Liver (tissue), 9 donors: ENCODE results near the gene DAAM1. TPM values are rescaled to one million over a fixed set of nuclear protein-coding genes. Genes with fewer than 3 reads are reported as not detected.
A peak's percentile ranks its signal among the peaks of the same experiment; 100 is the strongest.

ENCODE experiments used
- DNase-seq: peaks from one replicate; pipeline ENCODE4 v3.0.0-alpha.2; 2017; ENCODE audit warnings: low spot score
- H3K27ac ChIP-seq, 2 donors: one replicate each; pipeline ENCODE4 v1.7.0; 2013; ENCODE audit warnings: inconsistent platforms in 2 of 2, low read length in 2 of 2, control low read depth in 1 of 2, low read depth in 1 of 2, mild to moderate bottlenecking in 1 of 2
- H3K27me3 ChIP-seq, 4 donors: one replicate each; pipeline versions ENCODE4 v1.6.1 to v1.7.0; 2013; ENCODE audit warnings: low read length in 3 of 4, inconsistent platforms in 1 of 4, mild to moderate bottlenecking in 1 of 4, moderate library complexity in 1 of 4; ENCODE audit not compliant: control insufficient read depth in 4 of 4, insufficient read depth in 4 of 4
- H3K36me3 ChIP-seq, 4 donors: one replicate each; pipeline versions ENCODE4 v1.6.1 to v1.7.0; 2013; ENCODE audit warnings: low read length in 3 of 4, mild to moderate bottlenecking in 3 of 4, low read depth in 1 of 4, moderate library complexity in 1 of 4; ENCODE audit not compliant: control insufficient read depth in 4 of 4, insufficient read depth in 3 of 4
- H3K4me1 ChIP-seq, 4 donors: one replicate each; pipeline versions ENCODE4 v1.6.1 to v1.7.0; 2013; ENCODE audit warnings: low read length in 3 of 4, mild to moderate bottlenecking in 3 of 4, moderate library complexity in 1 of 4; ENCODE audit not compliant: control insufficient read depth in 4 of 4, insufficient read depth in 4 of 4
- H3K4me3 ChIP-seq, 3 donors: one replicate each; pipeline versions ENCODE4 v1.6.1 to v1.7.0; 2013; ENCODE audit warnings: low read length in 3 of 3, control low read depth in 1 of 3, low read depth in 1 of 3, mild to moderate bottlenecking in 1 of 3
- H3K9ac ChIP-seq, 2 donors: one replicate each; pipeline ENCODE4 v1.7.0; 2013; ENCODE audit warnings: low read length in 2 of 2, mild to moderate bottlenecking in 2 of 2, moderate library complexity in 2 of 2, control low read depth in 1 of 2, low read depth in 1 of 2
- H3K9me3 ChIP-seq, 4 donors: one replicate each; pipeline versions ENCODE4 v1.6.1 to v1.7.0; 2013; ENCODE audit warnings: low read length in 3 of 4; ENCODE audit not compliant: control insufficient read depth in 4 of 4
- CTCF ChIP-seq: fragments of 150-350 bp; IDR thresholded peaks from 2 replicates; pipeline ENCODE4 v1.5.1; 2017; ENCODE audit warnings: improper control_type of control experiment, low read depth, low read length; ENCODE audit not compliant: missing input control
- EGR1 ChIP-seq, 2 donors: IDR thresholded peaks; 2 replicates each; pipeline ENCODE4 v1.6.1; 2016 to 2018; ENCODE audit warnings: antibody characterized with exemption in 2 of 2, low read depth in 2 of 2
- FOXA1 ChIP-seq: IDR thresholded peaks from 2 replicates; pipeline ENCODE4 v1.6.1; 2016; ENCODE audit warnings: antibody characterized with exemption
- FOXA2 ChIP-seq: IDR thresholded peaks from 2 replicates; pipeline ENCODE4 v1.6.1; 2016; ENCODE audit warnings: antibody characterized with exemption
- GABPA ChIP-seq, 2 donors: IDR thresholded peaks in 1 of 2; conservative IDR thresholded peaks in 1 of 2; 2 replicates each; pipeline ENCODE4 v1.6.1; 2016; ENCODE audit warnings: antibody characterized with exemption in 2 of 2, mild to moderate bottlenecking in 1 of 2, moderate library complexity in 1 of 2
- HNF4A ChIP-seq, 2 donors: conservative IDR thresholded peaks; 2 replicates each; pipeline ENCODE4 v1.6.1; 2016; ENCODE audit warnings: antibody characterized with exemption in 2 of 2, mild to moderate bottlenecking in 2 of 2
- HNF4G ChIP-seq: IDR thresholded peaks from 2 replicates; pipeline ENCODE4 v1.6.1; 2016; ENCODE audit warnings: antibody characterized with exemption
- JUND ChIP-seq, 2 donors: IDR thresholded peaks; 2 replicates each; pipeline ENCODE4 v1.6.1; 2016; ENCODE audit warnings: antibody characterized with exemption in 2 of 2
- MAX ChIP-seq: IDR thresholded peaks from 2 replicates; pipeline ENCODE4 v1.6.1; 2016; ENCODE audit warnings: antibody characterized with exemption
- NR2F2 ChIP-seq: IDR thresholded peaks from 2 replicates; pipeline ENCODE4 v1.6.1; 2016; ENCODE audit warnings: antibody characterized with exemption
- RAD21 ChIP-seq, 2 donors: IDR thresholded peaks; 2 replicates each; pipeline ENCODE4 v1.6.1; 2016; ENCODE audit warnings: antibody characterized with exemption in 2 of 2, mild to moderate bottlenecking in 2 of 2
- REST ChIP-seq: IDR thresholded peaks from 2 replicates; pipeline ENCODE4 v1.6.1; 2016; ENCODE audit warnings: antibody characterized with exemption, mild to moderate bottlenecking
- RXRA ChIP-seq, 2 donors: IDR thresholded peaks; 2 replicates each; pipeline ENCODE4 v1.6.1; 2017 to 2018; ENCODE audit warnings: antibody characterized with exemption in 2 of 2, mild to moderate bottlenecking in 1 of 2
- SP1 ChIP-seq: IDR thresholded peaks from 2 replicates; pipeline ENCODE4 v1.6.1; 2018; ENCODE audit warnings: antibody characterized with exemption, mild to moderate bottlenecking
- TAF1 ChIP-seq: conservative IDR thresholded peaks from 2 replicates; pipeline ENCODE4 v1.6.1; 2016; ENCODE audit warnings: antibody characterized with exemption, mild to moderate bottlenecking
- YY1 ChIP-seq: IDR thresholded peaks from 2 replicates; pipeline ENCODE4 v1.6.1; 2016; ENCODE audit warnings: antibody characterized with exemption, mild to moderate bottlenecking
- ZBTB33 ChIP-seq: IDR thresholded peaks from 2 replicates; pipeline ENCODE4 v1.6.1; 2016; ENCODE audit warnings: antibody characterized with exemption
- WGBS: extraction: QIAGEN DNeasy Blood & Tissue Kit; methylation state at CpG from one replicate; pipeline ENCODE4 v1.1.7; 2013; 5-methylcytosine and 5-hydroxymethylcytosine counted together
- polyA plus RNA-seq, 2 donors: library from polyadenylated mRNA; stranded (reverse) in 1 of 2; unstranded in 1 of 2; fragments of 200-250 nt in 1 of 2; fragments of >200 nt in 1 of 2; fragmentation: Nextera tagmentation in 1 of 2; extraction: Ambion mirVana in 1 of 2; gene quantifications; one replicate each; pipeline versions ENCODE4 v1.2.1 to v1.2.3, GENCODE V29; 2013 to 2015
- total RNA-seq, 2 donors: library from RNA; depleted of rRNA; stranded (reverse); fragments of >200 nt; gene quantifications; one replicate each; pipeline ENCODE4 v1.2.3, GENCODE V29; 2014
- TF ChIP-seq, protein P1 (sequence below): IDR thresholded peaks from 2 replicates; pipeline ENCODE4 v1.6.1; 2016; ENCODE audit warnings: antibody characterized with exemption
- donor health status: healthy.
- donor health status: healthy.
- donor health status: healthy.
- donor health status: healthy.
- donor health status: healthy.

The DAAM1 gene
- total and polyA plus RNA-seq, 4 donors: 9.5 to 28.4 (median 18.5) TPM

GRCh38 chr14:59314953-59315599, 126.6 kb downstream of the DAAM1 start (continued):
- TF ChIP-seq REST (peak; percentile 21), NR2F2 (no peak)

- WGBS: 41% methylated on average over 1 of the region's 1 CpG
- H3K4me1 ChIP-seq: peaks cover 12 to 75% (median 61%) of the 10 kb centered on the region in 4 donors
Observed at GRCh38 chr14:59316151-59316830, 127.8 kb downstream of the DAAM1 start.

More at GRCh38 chr14:59316151-59316830, 127.8 kb downstream of the DAAM1 start:
- no peak for DNase-seq
- no peaks in the 10 kb centered on the region for H3K27me3 ChIP-seq
- no peak for TF ChIP-seq YY1
- TF ChIP-seq RAD21 (IDR thresholded peaks at IDR 0.05): no peak
- TF ChIP-seq HNF4G: no peak
- no peak for TF ChIP-seq HNF4A (conservative IDR thresholded peaks at IDR 0.05)
- TF ChIP-seq RXRA (IDR thresholded peaks at IDR 0.05): no peak
- no peak for TF ChIP-seq JUND (IDR thresholded peaks at IDR 0.05)
- TF ChIP-seq NR2F2: no peak
- TF ChIP-seq FOXA1: no peak
- TF ChIP-seq EGR1 (IDR thresholded peaks at IDR 0.05; ENCODE audit: low read depth in 2 of 2): no peak
- TF ChIP-seq CTCF: no peak
- no peak for TF ChIP-seq FOXA2
- no peak for TF ChIP-seq SP1
- no peak for TF ChIP-seq MAX
- no peak for TF ChIP-seq GABPA (IDR thresholded peaks at IDR 0.05 in 1 of 2, conservative IDR thresholded peaks at IDR 0.05 in 1 of 2)
- no peak for TF ChIP-seq TAF1
- no peak for TF ChIP-seq REST
- no peak for TF ChIP-seq ZBTB33
- TF ChIP-seq, protein P1, sequence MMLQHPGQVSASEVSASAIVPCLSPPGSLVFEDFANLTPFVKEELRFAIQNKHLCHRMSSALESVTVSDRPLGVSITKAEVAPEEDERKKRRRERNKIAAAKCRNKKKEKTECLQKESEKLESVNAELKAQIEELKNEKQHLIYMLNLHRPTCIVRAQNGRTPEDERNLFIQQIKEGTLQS: no peak
- H3K4me3 ChIP-seq: no peak overlapping the region
- no peak overlapping the region for H3K27ac ChIP-seq
- no peaks in the 10 kb centered on the region for H3K36me3 ChIP-seq
- H3K9ac ChIP-seq: no peak overlapping the region
- no peaks in the 10 kb centered on the region for H3K9me3 ChIP-seq
